KG1 (cell line): ENCODE measurements around the gene IDE.

Source experiments
- DNase-seq: peaks from one replicate; lab custom pipeline; 2025; lab: John Stamatoyannopoulos, UW

IDE gene

GRCh38 chr10:92567952-92568600 is 5.8 kb downstream of the IDE start:
- DNase-seq, result no peak

- no peak for DNase-seq
Measured at GRCh38 chr10:92562424-92562823, 11.5 kb downstream of the IDE start.

DNA sequence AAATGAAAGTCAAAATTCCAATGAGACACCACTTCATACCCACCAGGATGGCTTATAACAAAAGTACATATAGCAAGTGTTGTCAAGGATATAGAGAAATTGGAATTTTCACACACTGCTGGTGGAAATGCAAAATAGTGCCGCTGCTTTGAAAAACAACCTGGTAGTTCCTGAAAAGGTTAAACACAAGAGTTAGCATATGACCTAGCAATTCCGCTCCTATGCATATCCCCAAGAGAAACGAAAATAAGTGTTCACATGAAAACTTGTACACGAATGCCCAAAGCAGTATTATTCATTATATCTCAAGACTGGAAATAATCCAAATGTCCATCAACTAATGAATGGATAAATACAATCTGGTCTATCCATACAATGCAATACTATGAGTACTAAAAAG is 14.8 kb downstream of the IDE start:
- DNase-seq, result no peak

DNA sequence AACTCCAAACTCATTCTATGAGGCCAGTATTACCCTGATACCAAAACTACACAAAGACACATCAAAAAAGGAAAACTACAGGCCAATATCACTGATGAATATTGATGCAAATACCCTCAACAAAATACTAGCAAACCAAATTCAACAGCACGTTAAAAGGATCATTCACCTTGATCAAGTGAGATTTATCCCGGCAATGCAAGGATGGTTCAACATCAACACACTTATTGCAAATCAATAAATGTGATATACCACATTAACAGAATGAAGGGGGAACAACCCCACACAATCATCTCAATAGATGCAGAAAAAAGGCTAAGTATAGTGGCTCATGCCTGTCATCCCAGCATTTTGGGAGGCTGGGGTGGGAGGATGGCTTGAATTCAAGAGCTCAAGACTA is 19.9 kb downstream of the IDE start:
- DNase-seq, result no peak

DNA sequence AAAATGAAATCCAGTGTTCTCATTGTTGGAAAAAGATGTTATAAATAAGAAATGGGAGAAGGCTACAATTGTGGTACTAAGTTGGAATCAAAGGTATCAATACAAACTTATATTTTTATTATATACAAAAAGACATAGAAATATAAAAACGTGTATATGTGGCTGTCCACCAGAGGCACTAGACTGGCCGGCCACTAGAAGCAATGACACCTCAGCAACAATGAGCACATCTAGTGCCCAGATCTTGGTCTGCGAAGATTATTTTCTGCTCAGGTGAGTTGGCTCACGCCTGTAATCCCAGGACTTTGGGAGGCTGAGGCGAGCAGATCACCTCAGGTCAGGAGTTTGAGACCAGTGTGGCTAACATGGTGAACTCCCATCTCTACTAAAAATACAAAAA is 21.6 kb downstream of the IDE start:
- no peak for DNase-seq

DNA sequence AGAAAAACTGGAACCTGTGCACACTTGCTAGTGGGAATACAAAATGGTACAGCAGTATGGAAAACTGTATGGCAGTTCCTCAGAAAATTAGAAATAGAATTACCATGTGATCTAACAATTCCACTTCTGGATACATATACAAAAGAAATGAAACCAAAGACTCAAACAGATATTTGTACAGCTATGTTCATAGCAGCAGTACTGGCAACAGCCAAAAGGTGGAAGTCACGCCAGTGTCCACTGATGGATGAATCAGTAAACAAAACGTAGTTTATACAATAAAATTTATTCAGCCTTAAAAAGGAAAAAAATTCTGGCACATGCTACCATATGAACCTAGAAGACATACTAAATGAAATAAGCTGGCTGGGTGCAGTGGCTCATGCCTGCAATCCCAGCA is 23.0 kb downstream of the IDE start:
- no peak for DNase-seq

DNA sequence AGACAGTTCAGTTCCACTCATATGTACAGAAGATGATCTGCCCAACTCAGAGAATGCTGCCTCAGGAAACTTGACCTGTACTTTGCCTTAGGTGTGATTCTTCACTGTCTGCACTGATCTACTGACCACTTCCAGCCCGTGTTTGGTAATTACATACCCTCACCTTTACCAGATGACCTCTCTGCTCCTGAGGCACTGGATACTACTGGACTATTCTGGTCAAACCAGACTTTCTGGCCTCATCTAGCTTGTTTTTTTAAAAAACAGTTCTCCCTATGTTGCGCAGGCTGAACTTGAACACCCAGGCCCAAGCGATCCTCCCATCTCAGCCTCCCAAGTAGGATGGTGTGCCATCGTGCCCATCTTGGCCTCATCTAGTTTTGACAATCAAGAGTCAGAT is 26.2 kb downstream of the IDE start:
- DNase-seq, result no peak

- no peak for DNase-seq
Measured at GRCh38 chr10:92545556-92545955, 28.3 kb downstream of the IDE start.

- peak; percentile 31 for DNase-seq
Measured at GRCh38 chr10:92544296-92544695, 29.6 kb downstream of the IDE start.

DNA sequence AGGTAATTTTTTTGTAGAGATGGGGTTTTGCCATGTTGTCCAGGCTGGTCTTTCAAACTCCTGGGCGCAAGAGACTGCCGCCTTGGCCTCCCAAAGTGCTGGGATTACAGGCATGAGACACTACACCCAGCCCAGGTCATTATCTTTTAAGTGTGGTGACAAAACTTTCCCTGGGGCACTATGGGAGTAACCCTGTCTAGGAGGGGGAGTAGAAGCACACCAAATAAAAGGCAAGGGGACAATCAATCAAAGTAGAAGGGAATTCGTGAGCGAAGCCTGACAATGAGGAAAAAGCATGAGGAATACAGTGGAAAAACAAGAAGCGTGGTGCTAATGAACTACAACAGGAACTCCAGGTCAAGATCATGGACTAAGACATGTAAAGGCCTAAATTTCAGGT is 31.4 kb downstream of the IDE start:
- DNase-seq, result no peak

GRCh38 chr10:92541583-92541982 is 32.3 kb downstream of the IDE start:
- no peak for DNase-seq

DNA sequence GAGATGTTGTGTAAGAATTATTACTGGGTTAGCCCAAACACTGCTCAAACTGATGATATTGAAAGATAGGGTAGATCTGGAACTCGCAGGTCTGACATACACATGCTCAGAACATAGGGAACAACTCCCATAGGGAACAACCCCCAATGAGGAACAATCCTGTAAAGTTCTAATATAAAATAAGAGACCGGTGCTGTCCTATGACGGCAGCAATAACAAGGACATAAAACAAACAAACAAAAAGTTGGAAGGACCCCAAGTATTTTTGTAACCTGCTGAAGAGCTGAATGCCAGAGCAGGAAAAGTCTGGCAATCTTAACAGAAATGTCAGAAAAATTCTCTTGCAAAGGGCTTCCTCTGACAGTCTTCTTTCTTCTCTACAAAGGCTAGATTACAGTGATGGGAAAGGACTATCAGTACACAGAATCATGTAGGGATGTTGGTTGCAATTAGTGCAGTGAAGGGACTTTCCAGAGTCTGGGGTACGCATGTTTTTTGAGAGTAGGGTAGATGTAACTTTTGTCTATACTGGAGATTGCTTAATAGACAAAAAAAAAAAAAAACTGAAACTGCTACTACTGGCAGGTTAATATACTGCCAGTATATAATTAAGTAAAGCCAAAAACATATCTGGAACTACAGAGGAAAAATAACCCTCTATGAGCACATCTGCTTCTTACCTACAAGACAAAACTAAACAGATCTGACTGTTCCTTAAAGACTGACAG is 35.5 kb downstream of the IDE start:
- no peak for DNase-seq

GRCh38 chr10:92530891-92531535 is 42.9 kb downstream of the IDE start:
- DNase-seq, result no peak

DNA sequence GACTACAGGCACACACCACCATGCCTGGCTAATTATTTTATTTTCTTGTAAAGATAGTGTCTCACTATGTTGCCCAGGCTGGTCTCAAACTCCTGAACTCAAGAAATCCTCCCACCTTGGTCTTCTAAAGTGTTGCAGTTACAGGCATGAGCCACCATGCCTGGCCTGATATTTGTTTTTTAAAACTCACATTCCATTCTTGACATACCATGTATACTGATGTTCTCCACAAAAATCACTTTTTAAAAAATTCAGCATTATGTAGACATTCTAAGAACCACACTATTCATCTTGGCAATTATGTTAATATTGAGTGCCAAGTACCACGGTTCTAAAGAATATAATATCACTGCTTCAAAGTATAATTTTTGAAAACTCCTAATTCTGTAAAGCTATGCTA is 43.5 kb downstream of the IDE start:
- no peak for DNase-seq

- no peak for DNase-seq
Measured at GRCh38 chr10:92527716-92528115, 46.2 kb downstream of the IDE start.

DNA sequence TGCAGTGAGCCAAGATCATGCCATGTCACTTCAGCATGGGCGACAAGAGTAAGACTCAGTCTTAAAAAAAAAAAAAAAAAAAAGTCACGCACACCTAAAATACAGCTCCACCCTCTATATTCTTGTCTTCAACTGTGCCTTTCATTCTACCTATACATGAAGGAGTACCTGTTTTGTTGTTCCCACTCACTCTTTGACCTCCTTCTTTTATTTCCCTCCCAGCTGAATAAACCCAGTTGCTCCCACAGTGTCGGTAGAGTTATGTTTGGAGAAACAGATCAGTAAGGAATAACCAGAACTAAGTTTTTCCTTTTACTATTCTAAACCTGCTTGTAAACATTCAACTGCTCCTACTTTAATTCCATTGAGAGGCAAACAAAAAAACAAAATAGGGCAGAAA is 50.3 kb downstream of the IDE start:
- no peak for DNase-seq

DNA sequence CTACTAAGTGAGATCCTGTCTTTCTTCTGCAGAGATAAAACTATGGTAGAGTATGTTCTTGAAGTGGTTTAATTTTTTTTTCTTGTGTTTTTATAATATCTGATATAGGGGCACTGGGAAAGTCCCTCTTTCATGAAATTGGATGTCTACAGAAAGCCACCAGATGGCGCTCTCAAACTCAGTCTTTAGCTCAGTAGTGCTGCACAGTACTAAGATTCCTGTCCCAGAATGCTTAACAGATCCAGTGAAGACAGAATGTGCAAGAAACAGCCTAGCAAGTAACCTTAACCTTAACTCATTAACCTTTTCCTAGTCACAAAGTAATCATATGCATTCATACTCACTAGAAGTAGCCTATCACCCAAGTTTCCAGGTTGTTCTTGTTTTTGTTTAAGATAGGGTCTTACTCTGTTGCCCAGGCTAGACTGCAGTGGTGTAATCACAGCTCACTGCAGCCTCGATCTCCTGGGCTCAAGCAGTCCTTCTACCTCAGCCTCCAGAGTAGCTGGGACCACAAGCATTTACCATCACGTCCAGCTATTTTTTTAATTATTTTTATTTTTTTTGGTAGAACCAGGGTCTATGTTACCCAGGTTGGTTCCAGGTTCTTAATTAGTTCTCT is 56.7 kb downstream of the IDE start:
- peak; percentile 31 for DNase-seq

- DNase-seq, result no peak
Measured at GRCh38 chr10:92508866-92509265, 65.0 kb downstream of the IDE start.

DNA sequence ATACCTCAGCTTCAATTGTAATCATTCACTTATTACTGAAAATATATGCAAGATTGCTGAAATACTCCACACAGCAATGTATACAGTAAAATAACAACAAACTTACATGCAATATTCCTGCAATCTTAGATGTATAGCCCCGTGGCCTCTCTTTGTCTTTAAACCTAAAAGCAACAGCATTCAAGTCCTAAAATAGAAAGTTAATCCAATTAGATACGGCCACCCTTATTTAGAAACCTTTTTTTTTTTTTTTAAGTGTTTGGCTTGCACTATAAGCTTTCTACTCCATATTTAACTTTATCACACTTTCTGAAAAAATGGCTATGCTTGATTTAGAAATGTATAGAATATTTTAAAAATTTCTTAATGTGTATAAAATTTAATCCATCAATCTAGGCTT is 67.6 kb downstream of the IDE start:
- DNase-seq, result no peak

DNA sequence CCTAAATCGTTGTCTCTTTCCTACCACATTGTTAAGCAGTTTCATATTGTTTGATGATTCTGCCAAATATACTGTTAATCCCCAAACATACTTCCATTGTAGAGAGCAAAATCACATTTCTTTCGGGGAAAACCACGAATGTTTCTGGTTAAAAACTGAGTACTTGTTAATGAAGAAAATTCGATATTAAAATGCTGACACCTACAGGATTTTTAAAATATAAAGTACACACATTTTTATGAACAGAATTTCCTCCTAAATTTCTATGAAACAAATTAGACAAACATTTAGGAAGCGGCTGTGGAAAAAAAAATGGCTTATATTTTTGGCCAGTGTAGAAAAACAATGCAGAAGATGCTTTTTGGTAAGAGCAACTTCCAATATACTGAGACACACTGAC is 68.8 kb downstream of the IDE start:
- no peak for DNase-seq

GRCh38 chr10:92502296-92502808 is 71.5 kb downstream of the IDE start:
- no peak for DNase-seq

DNA sequence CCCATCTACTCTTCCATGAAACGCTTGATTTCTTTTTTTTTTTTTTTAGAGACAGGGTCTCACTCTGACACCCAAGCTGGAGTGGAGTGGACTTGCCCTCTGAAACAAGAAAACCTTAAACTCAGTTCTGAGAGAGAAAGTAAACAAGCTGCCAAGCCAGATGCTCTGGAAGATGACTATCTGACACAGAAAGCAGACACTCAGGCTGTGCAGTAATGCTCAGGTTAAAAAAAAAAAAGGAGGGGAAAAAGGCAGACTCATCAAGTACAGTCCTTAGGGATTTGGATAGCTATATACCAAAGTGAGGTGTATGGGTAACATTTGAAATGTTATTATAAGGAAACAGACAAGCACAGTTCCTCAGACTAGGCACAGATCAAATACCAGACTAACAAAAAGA is 80.5 kb downstream of the IDE start:
- DNase-seq, result no peak

DNA sequence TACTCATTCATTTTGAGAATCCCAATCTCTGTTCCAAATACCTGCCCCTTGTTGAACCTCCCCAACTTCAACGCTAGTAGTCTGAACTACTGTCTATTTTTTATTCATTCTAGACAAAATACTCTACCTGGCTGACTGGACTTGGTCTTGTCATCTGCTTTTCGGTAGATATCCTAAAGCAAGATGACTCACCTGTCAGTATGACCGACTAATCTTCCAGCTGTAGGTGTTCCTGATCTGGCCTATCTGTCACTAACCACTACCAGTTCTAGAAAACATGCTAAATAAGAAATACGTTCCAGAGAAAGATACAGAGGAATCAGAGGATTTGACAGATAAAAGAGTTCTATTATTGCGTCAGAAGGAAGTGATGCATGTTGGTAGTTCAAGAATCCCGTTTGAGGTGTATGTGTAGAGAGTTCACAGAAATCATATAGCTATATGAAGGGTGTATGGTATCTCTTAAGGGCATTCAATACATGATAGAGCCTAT is 81.1 kb downstream of the IDE start:
- no peak for DNase-seq
